Naive thymus-derived CD4-positive, alpha-beta T cell (primary cell): ENCODE data around the gene RAB8B. TPM values are rescaled to one million over a fixed set of nuclear protein-coding genes. Genes with fewer than 3 reads are reported as not detected.
"Not testable (repeated sequence)": the region's sequence is repeated elsewhere in the genome, so short reads cannot be mapped to it uniquely, and the experiment has no call there.

Experiments used
- ATAC-seq: fragments of 150-1000 bp; cut with Tn5 transposase; 2 replicates; pipeline ENCODE4 v1.10.0; 2021; ENCODE audit warnings: mild to moderate bottlenecking, moderate library complexity
- CTCF ChIA-PET: fragments of 350-600 bp; sonication (Branson Sonifier 250); formaldehyde crosslinking; loops from one replicate; lab custom pipeline; 2021; ENCODE audit warnings: antibody characterized with exemption; lab: Charles Lee
- POLR2A ChIA-PET: fragments of 350-600 bp; sonication (Branson Sonifier 250); formaldehyde crosslinking; loops from one replicate; lab custom pipeline; 2021; ENCODE audit warnings: antibody characterized with exemption, inconsistent platforms; lab: Charles Lee
- DNase-seq, 9 donors: peaks; one replicate each; pipeline versions ENCODE4 v3.0.0 to v3.0.0-alpha.2; 2020 to 2022; ENCODE audit warnings: mixed read lengths in 1 of 9
- H3K27ac ChIP-seq: one replicate; pipeline ENCODE4 v1.7.0; 2013; ENCODE audit warnings: mild to moderate bottlenecking, low read depth, low read length, moderate library complexity
- H3K27me3 ChIP-seq, 2 donors: one replicate each; pipeline ENCODE4 v1.7.0; 2013; ENCODE audit warnings: low read length in 2 of 2, mild to moderate bottlenecking in 2 of 2, moderate library complexity in 2 of 2; ENCODE audit not compliant: control insufficient read depth in 2 of 2, insufficient read depth in 2 of 2
- H3K36me3 ChIP-seq, 3 experiments: 1 replicate in 2 of 3; 2 replicates in 1 of 3; pipeline ENCODE4 v1.7.0; 2013; ENCODE audit warnings: low read length in 3 of 3, mild to moderate bottlenecking in 3 of 3, moderate library complexity in 1 of 3; ENCODE audit not compliant: insufficient read depth in 3 of 3, control insufficient read depth in 2 of 3
- H3K4me1 ChIP-seq, 2 donors: one replicate each; pipeline ENCODE4 v1.7.0; 2013; ENCODE audit warnings: low read length in 2 of 2, mild to moderate bottlenecking in 2 of 2, moderate library complexity in 1 of 2; ENCODE audit not compliant: control insufficient read depth in 2 of 2, insufficient read depth in 2 of 2
- H3K4me3 ChIP-seq: 2 replicates; pipeline ENCODE4 v1.7.0; 2013; ENCODE audit warnings: mild to moderate bottlenecking, low read length
- H3K9me3 ChIP-seq, 3 experiments: 1 replicate in 2 of 3; 2 replicates in 1 of 3; pipeline ENCODE4 v1.7.0; 2013; ENCODE audit warnings: low read length in 3 of 3; ENCODE audit not compliant: control insufficient read depth in 2 of 3
- H3K27ac Mint-ChIP-seq, 9 donors: one replicate each; pipeline ENCODE4 v1.8.0; 2020 to 2022; ENCODE audit warnings: mixed read lengths in 9 of 9, mild to moderate bottlenecking in 8 of 9, moderate library complexity in 5 of 9, inconsistent platforms in 2 of 9
- H3K27me3 Mint-ChIP-seq, 5 donors: one replicate each; pipeline ENCODE4 v1.8.0; 2021 to 2022; ENCODE audit warnings: mixed read lengths in 5 of 5, mild to moderate bottlenecking in 1 of 5
- H3K36me3 Mint-ChIP-seq, 5 donors: one replicate each; pipeline ENCODE4 v1.8.0; 2020 to 2022; ENCODE audit warnings: mixed read lengths in 5 of 5, mild to moderate bottlenecking in 3 of 5, inconsistent platforms in 1 of 5
- H3K4me1 Mint-ChIP-seq, 7 donors: one replicate each; pipeline ENCODE4 v1.8.0; 2020 to 2022; ENCODE audit warnings: mixed read lengths in 7 of 7, mild to moderate bottlenecking in 3 of 7, inconsistent platforms in 1 of 7
- H3K4me3 Mint-ChIP-seq, 10 donors: one replicate each; pipeline ENCODE4 v1.8.0; 2020 to 2022; ENCODE audit warnings: mild to moderate bottlenecking in 10 of 10, mixed read lengths in 10 of 10, moderate library complexity in 6 of 10, inconsistent platforms in 2 of 10
- H3K9me3 Mint-ChIP-seq, 11 donors: one replicate each; pipeline ENCODE4 v1.8.0; 2020 to 2022; ENCODE audit warnings: mixed read lengths in 11 of 11, mild to moderate bottlenecking in 4 of 11, inconsistent platforms in 1 of 11, moderate library complexity in 1 of 11
- intact Hi-C, 2 donors: fragments of 100-400 bp; cut with micrococcal nuclease; formaldehyde crosslinking; loops; one replicate each; pipeline ENCODE4 v1.15.1; 2023
- polyA plus RNA-seq, 2 donors: library from polyadenylated mRNA; unstranded; fragments of 300-500 nt; fragmentation: Illumina TruSeq; gene quantifications; one replicate each; pipeline ENCODE4 v1.2.3, GENCODE V29; 2021
- total RNA-seq, 6 experiments: library from RNA in 5 of 6; stranded (reverse) in 5 of 6; gene quantifications; 1 replicate in 5 of 6; 2 replicates in 1 of 6; pipeline ENCODE4 v1.2.3 and lab custom pipeline; 2021 to 2026

RAB8B gene
- total and polyA plus RNA-seq, 7 experiments from 2014 or later = 30.4 to 100 (median 60.6) TPM

- ChIA-PET CTCF (no interaction called here), POLR2A (interaction anchor here (1.4 kb wide), 1 partner anchor 42 kb away, joined by 3 read pairs; no protein-coding TSS in a partner anchor)
- peaks cover 30 to 90% (median 74%) of the 10 kb centered on the region in 7 donors for H3K4me1 Mint-ChIP-seq
- peak overlapping the region in 1 of 9 donors; percentile 26 for H3K27ac Mint-ChIP-seq
- H3K4me3 ChIP-seq = no peak overlapping the region
- no peak for DNase-seq
- intact Hi-C loops = no loop called here
- no peak overlapping the region for H3K27ac ChIP-seq
- no peaks in the 10 kb centered on the region for H3K9me3 Mint-ChIP-seq
- peaks cover 30 to 53% of the 10 kb centered on the region in 2 donors for H3K4me1 ChIP-seq
- no peaks in the 10 kb centered on the region for H3K9me3 ChIP-seq
- H3K27me3 ChIP-seq = no peaks in the 10 kb centered on the region
- H3K4me3 Mint-ChIP-seq = no peak overlapping the region
- no peaks in the 10 kb centered on the region for H3K27me3 Mint-ChIP-seq
- H3K36me3 Mint-ChIP-seq = peaks cover 6 to 26% (median 6%) of the 10 kb centered on the region in 5 donors
- no peaks in the 10 kb centered on the region for H3K36me3 ChIP-seq
- ATAC-seq = no peak
These were observed 46.9 kb downstream of the RAB8B start for GRCh38 chr15:63236272-63236671.

DNA sequence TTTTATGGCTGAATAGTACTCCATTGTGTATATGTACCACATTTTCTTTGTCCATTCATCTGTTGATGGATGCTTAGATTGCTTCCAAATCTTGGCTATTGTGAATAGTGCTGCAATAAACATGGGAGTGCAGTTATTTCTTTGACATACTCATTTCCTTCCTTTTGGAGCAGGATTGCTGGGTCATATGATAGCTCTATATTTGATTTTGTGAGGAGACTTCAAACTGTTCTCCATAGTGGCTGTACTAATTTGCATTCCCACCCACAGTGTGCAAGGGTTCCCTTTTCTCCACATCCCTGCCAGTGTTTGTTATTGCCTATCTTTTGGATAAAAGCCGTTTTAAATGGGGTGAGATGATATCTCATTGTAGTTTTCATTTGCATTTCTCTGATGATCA, 47.7 kb downstream of the RAB8B start:
- ChIA-PET CTCF (interaction anchor here (1.0 kb wide), 1 partner anchor 45 kb away, joined by 4 read pairs; no protein-coding TSS in a partner anchor), POLR2A (interaction anchor here (0.6 to 2.8 kb wide), 4 partner anchors 39 to 49 kb away, joined by 3 to 8 read pairs (median 3); no protein-coding TSS in a partner anchor)
- H3K27ac ChIP-seq, H3K36me3 ChIP-seq, H3K27me3 Mint-ChIP-seq, H3K9me3 Mint-ChIP-seq, intact Hi-C loops, H3K27me3 ChIP-seq, ATAC-seq, H3K4me3 ChIP-seq, DNase-seq, H3K9me3 ChIP-seq: not testable (repeated sequence)
- peak overlapping the region in 4 of 10 donors; percentile 2 to 32 (median 7) for H3K4me3 Mint-ChIP-seq
- H3K4me1 ChIP-seq = peaks cover 23 to 44% of the 10 kb centered on the region in 2 donors
- peak overlapping the region in 5 of 9 donors; percentile 5 to 40 (median 20) for H3K27ac Mint-ChIP-seq
- peaks cover 36 to 90% (median 74%) of the 10 kb centered on the region in 7 donors for H3K4me1 Mint-ChIP-seq
- H3K36me3 Mint-ChIP-seq = peaks cover 6 to 32% (median 6%) of the 10 kb centered on the region in 5 donors

GRCh38 chr15:63238171-63238570, 48.8 kb downstream of the RAB8B start:
- peaks cover 19 to 35% of the 10 kb centered on the region in 2 donors for H3K4me1 ChIP-seq
- DNase-seq (no peak), ATAC-seq (no peak)
- Mint-ChIP-seq H3K36me3 (peaks cover 6 to 35% (median 10%) of the 10 kb centered on the region in 5 donors), H3K9me3 (peaks cover 0 to 1% (median 0%) of the 10 kb centered on the region in 11 donors), H3K27ac (peak overlapping the region in 3 of 9 donors; percentile 5 to 69 (median 58)), H3K4me1 (peaks cover 39 to 90% (median 73%) of the 10 kb centered on the region in 7 donors), H3K4me3 (peak overlapping the region in 2 of 10 donors; percentile 29 to 39), H3K27me3 (no peaks in the 10 kb centered on the region)
- H3K4me3 ChIP-seq = no peak overlapping the region
- H3K36me3 ChIP-seq = no peaks in the 10 kb centered on the region
- H3K27me3 ChIP-seq = no peaks in the 10 kb centered on the region
- ChIA-PET CTCF (interaction anchor here (0.7 kb wide), 1 partner anchor 253 kb away, joined by 4 read pairs; no protein-coding TSS in a partner anchor), POLR2A (interaction anchor here (0.7 to 2.8 kb wide), 4 partner anchors 13 to 47 kb away, joined by 3 to 8 read pairs (median 6); no protein-coding TSS in a partner anchor)
- H3K27ac ChIP-seq = no peak overlapping the region
- intact Hi-C loops = no loop called here
- H3K9me3 ChIP-seq = no peaks in the 10 kb centered on the region

DNA sequence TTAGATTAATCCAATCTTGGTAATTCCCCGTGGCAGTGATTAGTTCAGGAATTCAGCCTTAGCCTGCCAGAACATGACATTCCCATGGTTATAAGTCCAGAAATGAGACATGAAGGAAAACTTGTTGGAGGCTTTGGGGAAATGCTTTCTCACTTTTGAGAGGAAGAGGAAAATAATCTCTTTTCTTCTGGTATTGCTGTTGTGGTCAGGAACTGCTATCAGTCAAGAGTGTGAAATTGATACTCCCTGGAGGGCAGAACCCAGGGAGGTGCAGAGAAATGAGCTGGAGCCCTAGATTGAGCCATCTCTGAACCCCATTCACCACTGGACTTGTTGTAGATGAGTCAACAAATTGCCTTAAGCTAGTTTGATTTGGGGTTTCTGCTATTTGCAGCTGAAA, 49.4 kb downstream of the RAB8B start:
- H3K4me1 ChIP-seq = peaks cover 19 to 35% of the 10 kb centered on the region in 2 donors
- H3K4me3 Mint-ChIP-seq = no peak overlapping the region
- no peaks in the 10 kb centered on the region for H3K36me3 ChIP-seq
- peaks cover 6 to 41% (median 17%) of the 10 kb centered on the region in 5 donors for H3K36me3 Mint-ChIP-seq
- H3K4me1 Mint-ChIP-seq = peaks cover 44 to 90% (median 74%) of the 10 kb centered on the region in 7 donors
- H3K27ac Mint-ChIP-seq = peak overlapping the region in 1 of 9 donors; percentile 59
- ATAC-seq (peak; percentile 46), DNase-seq (no peak)
- ChIA-PET CTCF (interaction anchor here (1.0 kb wide), 1 partner anchor 10 kb away, joined by 11 read pairs; no protein-coding TSS in a partner anchor), POLR2A (interaction anchor here (0.6 to 2.8 kb wide), 4 partner anchors 13 to 81 kb away, joined by 3 to 8 read pairs (median 4); partner anchors contain the start of gene RPS27L)
- no peak overlapping the region for H3K4me3 ChIP-seq
- no peaks in the 10 kb centered on the region for H3K27me3 Mint-ChIP-seq
- H3K9me3 ChIP-seq = no peaks in the 10 kb centered on the region
- no peaks in the 10 kb centered on the region for H3K27me3 ChIP-seq
- no peak overlapping the region for H3K27ac ChIP-seq
- peaks cover 0 to 3% (median 0%) of the 10 kb centered on the region in 11 donors for H3K9me3 Mint-ChIP-seq
- intact Hi-C loops = no loop called here

- no peaks in the 10 kb centered on the region for H3K27me3 ChIP-seq
- H3K27ac Mint-ChIP-seq = peak overlapping the region in 7 of 9 donors; percentile 4 to 91 (median 68)
- no peak for ATAC-seq
- POLR2A ChIA-PET = interaction anchor here (0.7 to 1.8 kb wide), 4 partner anchors 20 to 325 kb away, joined by 3 to 7 read pairs (median 6); partner anchors contain the start of gene RPS27L
- no peaks in the 10 kb centered on the region for H3K36me3 ChIP-seq
- H3K4me3 Mint-ChIP-seq = peak overlapping the region in 2 of 10 donors; percentile 27 to 33
- no peaks in the 10 kb centered on the region for H3K9me3 ChIP-seq
- CTCF ChIA-PET = no interaction called here
- H3K27me3 Mint-ChIP-seq = no peaks in the 10 kb centered on the region
- H3K4me1 ChIP-seq = peaks cover 27 to 33% of the 10 kb centered on the region in 2 donors
- DNase-seq = no peak
- no peak overlapping the region for H3K27ac ChIP-seq
- intact Hi-C loops = loop anchor here in 1 of 2 donors (1.0 kb wide), 1 partner anchor 8 kb away; no protein-coding TSS in a partner anchor
- H3K4me1 Mint-ChIP-seq = peaks cover 39 to 91% (median 74%) of the 10 kb centered on the region in 7 donors
- H3K36me3 Mint-ChIP-seq = peaks cover 0 to 38% (median 17%) of the 10 kb centered on the region in 5 donors
- H3K9me3 Mint-ChIP-seq = peaks cover 0 to 3% (median 0%) of the 10 kb centered on the region in 11 donors
- no peak overlapping the region for H3K4me3 ChIP-seq
These were observed 50.7 kb downstream of the RAB8B start for GRCh38 chr15:63240109-63240508.

DNA sequence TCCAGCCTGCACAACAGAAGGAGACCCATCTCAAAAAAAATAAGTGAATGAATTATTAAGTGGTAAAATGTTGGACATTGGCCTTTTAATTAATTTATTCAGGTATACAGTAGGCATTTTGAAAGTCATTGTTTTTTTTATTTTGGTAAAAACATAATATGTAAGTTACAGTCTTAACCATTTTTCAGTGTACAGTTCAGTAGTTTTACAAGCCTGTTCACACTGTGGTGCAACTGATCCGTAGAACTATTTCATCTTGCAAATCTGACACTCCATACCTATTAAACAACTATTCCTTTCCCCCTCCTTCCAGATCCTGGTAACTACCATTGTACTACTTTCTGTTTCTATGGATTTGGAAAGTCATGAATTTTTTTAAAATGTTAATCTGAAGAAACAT, 51.9 kb downstream of the RAB8B start:
- no peak overlapping the region for H3K4me3 ChIP-seq
- POLR2A ChIA-PET = interaction anchor here (1.8 kb wide), 1 partner anchor 85 kb away, joined by 6 read pairs; the partner anchor contains the start of gene RPS27L
- no peaks in the 10 kb centered on the region for H3K27me3 ChIP-seq
- CTCF ChIA-PET = no interaction called here
- H3K4me1 Mint-ChIP-seq = peaks cover 41 to 91% (median 72%) of the 10 kb centered on the region in 7 donors
- DNase-seq (no peak), ATAC-seq (no peak)
- peak overlapping the region in 6 of 9 donors; percentile 6 to 68 (median 47) for H3K27ac Mint-ChIP-seq
- H3K27ac ChIP-seq = no peak overlapping the region
- peaks cover 2 to 5% (median 3%) of the 10 kb centered on the region in 3 experiments for H3K36me3 ChIP-seq
- intact Hi-C loops = no loop called here
- no peaks in the 10 kb centered on the region for H3K9me3 ChIP-seq
- H3K9me3 Mint-ChIP-seq = peaks cover 0 to 3% (median 0%) of the 10 kb centered on the region in 11 donors
- H3K4me1 ChIP-seq = peaks cover 27 to 33% of the 10 kb centered on the region in 2 donors
- no peak overlapping the region for H3K4me3 Mint-ChIP-seq
- peaks cover 2 to 37% (median 20%) of the 10 kb centered on the region in 5 donors for H3K36me3 Mint-ChIP-seq
- no peaks in the 10 kb centered on the region for H3K27me3 Mint-ChIP-seq
